GM19468 (cell line): Measurements from ENCODE around the gene FARS2.

Experiments used
- ATAC-seq: cut with Tn5 transposase; IDR thresholded peaks from one replicate; pipeline ENCODE4 v1.9.1; 2021; ENCODE audit warnings: mild to moderate bottlenecking, moderate library complexity, moderate number of reproducible peaks; ENCODE audit not compliant: unreplicated experiment; ENCODE audit errors: extremely low read depth

FARS2 gene

GRCh38 chr6:5314191-5314865 is 53.0 kb downstream of the FARS2 start:
- ATAC-seq = no peak

- no peak for ATAC-seq
These were observed 54.6 kb downstream of the FARS2 start for GRCh38 chr6:5315881-5316280.

- ATAC-seq = no peak
These were observed 55.6 kb downstream of the FARS2 start for GRCh38 chr6:5316951-5317350.

GRCh38 chr6:5318617-5319272 is 57.4 kb downstream of the FARS2 start:
- no peak for ATAC-seq

- no peak for ATAC-seq
These were observed 62.7 kb downstream of the FARS2 start for GRCh38 chr6:5323979-5324378.

- no peak for ATAC-seq
These were observed 63.9 kb downstream of the FARS2 start for GRCh38 chr6:5325173-5325572.

GRCh38 chr6:5326022-5326641 is 64.8 kb downstream of the FARS2 start:
- no peak for ATAC-seq

GRCh38 chr6:5328800-5329199 is 67.5 kb downstream of the FARS2 start:
- no peak for ATAC-seq

GRCh38 chr6:5331845-5332442 is 70.6 kb downstream of the FARS2 start:
- ATAC-seq = no peak

- ATAC-seq = no peak
These were observed 72.3 kb downstream of the FARS2 start for GRCh38 chr6:5333658-5334057.

- no peak for ATAC-seq
These were observed 73.0 kb downstream of the FARS2 start for GRCh38 chr6:5334341-5334740.

- ATAC-seq = no peak
These were observed 73.7 kb downstream of the FARS2 start for GRCh38 chr6:5335020-5335419.

- ATAC-seq = no peak
These were observed 76.3 kb downstream of the FARS2 start for GRCh38 chr6:5337573-5337972.

GRCh38 chr6:5338177-5338960 is 77.1 kb downstream of the FARS2 start:
- ATAC-seq = no peak

GRCh38 chr6:5339786-5340185 is 78.5 kb downstream of the FARS2 start:
- ATAC-seq = no peak

- ATAC-seq = no peak
These were observed 80.5 kb downstream of the FARS2 start for GRCh38 chr6:5341845-5342244.

GRCh38 chr6:5343998-5344397 is 82.7 kb downstream of the FARS2 start:
- no peak for ATAC-seq

- ATAC-seq = no peak
These were observed 84.0 kb downstream of the FARS2 start for GRCh38 chr6:5345324-5345723.

- no peak for ATAC-seq
These were observed 90.4 kb downstream of the FARS2 start for GRCh38 chr6:5351552-5352210.

GRCh38 chr6:5353971-5354370 is 92.7 kb downstream of the FARS2 start:
- no peak for ATAC-seq
